Measurements from ENCODE around the gene ZSWIM3. TPM values are rescaled to one million over a fixed set of nuclear protein-coding genes. Genes with fewer than 3 reads are reported as not detected.

ZSWIM3 gene
- total and polyA plus RNA-seq, 2 of the 13 experiments (the other 11 are each of a cell fraction or from before 2014, with no cell fraction given) = 5.2 to 5.8 TPM

DNA sequence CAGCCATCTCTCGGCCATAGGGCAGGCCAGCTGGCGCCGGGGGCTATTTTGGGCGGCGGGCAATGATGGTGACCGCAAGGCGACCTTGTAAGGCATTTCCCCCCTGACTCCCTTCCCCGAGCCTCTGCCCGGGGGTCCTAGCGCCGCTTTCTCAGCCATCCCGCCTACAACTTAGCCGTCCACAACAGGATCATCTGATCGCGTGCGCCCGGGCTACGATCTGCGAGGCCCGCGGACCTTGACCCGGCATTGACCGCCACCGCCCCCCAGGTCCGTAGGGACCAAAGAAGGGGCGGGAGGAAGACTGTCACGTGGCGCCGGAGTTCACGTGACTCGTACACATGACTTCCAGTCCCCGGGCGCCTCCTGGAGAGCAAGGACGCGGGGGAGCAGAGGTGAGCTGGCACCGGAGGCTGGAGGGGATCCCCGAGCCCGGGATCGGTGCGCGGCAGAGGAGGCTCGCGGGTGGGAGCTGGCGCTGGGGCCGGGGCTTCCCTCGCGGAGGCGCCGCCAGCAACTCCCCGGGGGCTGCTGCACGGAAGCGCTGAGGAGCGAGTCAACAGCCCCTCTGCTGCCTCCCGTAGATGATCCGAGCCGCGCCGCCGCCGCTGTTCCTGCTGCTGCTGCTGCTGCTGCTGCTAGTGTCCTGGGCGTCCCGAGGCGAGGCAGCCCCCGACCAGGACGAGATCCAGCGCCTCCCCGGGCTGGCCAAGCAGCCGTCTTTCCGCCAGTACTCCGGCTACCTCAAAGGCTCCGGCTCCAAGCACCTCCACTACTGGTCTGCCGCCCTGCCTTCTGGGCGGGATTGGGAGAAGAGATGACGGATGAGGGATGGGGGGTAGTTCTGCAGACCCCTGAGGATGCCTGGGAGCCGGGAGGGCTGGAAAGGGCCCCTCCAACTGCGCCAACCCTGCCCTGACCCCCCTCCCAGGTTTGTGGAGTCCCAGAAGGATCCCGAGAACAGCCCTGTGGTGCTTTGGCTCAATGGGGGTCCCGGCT is 33.9 kb downstream of the ZSWIM3 start, which contains the start of the genes CTSA and NEURL2 (continued):
- TF ChIP-seq REL (CRISPR knock-in tag; conservative IDR thresholded peaks at IDR 0.05) = peak; percentile 98
- TF ChIP-seq, protein P1, sequence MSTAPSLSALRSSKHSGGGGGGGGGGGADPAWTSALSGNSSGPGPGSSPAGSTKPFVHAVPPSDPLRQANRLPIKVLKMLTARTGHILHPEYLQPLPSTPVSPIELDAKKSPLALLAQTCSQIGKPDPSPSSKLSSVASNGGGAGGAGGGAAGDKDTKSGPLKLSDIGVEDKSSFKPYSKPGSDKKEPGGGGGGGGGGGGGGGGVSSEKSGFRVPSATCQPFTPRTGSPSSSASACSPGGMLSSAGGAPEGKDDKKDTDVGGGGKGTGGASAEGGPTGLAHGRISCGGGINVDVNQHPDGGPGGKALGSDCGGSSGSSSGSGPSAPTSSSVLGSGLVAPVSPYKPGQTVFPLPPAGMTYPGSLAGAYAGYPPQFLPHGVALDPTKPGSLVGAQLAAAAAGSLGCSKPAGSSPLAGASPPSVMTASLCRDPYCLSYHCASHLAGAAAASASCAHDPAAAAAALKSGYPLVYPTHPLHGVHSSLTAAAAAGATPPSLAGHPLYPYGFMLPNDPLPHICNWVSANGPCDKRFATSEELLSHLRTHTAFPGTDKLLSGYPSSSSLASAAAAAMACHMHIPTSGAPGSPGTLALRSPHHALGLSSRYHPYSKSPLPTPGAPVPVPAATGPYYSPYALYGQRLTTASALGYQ (CRISPR knock-in tag; IDR thresholded peaks at IDR 0.05) = peak; percentile 98
- peak; percentile 100 for TF ChIP-seq KLF6 (CRISPR knock-in tag; IDR thresholded peaks at IDR 0.05)
- peak; percentile 95 for TF ChIP-seq FOXA3 (CRISPR knock-in tag; IDR thresholded peaks at IDR 0.05)
- TF ChIP-seq ETV5 (CRISPR knock-in tag; IDR thresholded peaks at IDR 0.05; ENCODE audit: borderline replicate concordance) = peak; percentile 91
- peak; percentile 97 for TF ChIP-seq ZNF124 (CRISPR knock-in tag; IDR thresholded peaks at IDR 0.05)
- TF ChIP-seq AKAP8 (CRISPR knock-in tag; IDR thresholded peaks at IDR 0.05) = peak; percentile 98
- peak; percentile 99 for TF ChIP-seq ZNF354B (CRISPR knock-in tag; IDR thresholded peaks at IDR 0.05)
- TF ChIP-seq ZNF761 (CRISPR knock-in tag; conservative IDR thresholded peaks at IDR 0.05) = peak; percentile 99
- TF ChIP-seq, protein P2, sequence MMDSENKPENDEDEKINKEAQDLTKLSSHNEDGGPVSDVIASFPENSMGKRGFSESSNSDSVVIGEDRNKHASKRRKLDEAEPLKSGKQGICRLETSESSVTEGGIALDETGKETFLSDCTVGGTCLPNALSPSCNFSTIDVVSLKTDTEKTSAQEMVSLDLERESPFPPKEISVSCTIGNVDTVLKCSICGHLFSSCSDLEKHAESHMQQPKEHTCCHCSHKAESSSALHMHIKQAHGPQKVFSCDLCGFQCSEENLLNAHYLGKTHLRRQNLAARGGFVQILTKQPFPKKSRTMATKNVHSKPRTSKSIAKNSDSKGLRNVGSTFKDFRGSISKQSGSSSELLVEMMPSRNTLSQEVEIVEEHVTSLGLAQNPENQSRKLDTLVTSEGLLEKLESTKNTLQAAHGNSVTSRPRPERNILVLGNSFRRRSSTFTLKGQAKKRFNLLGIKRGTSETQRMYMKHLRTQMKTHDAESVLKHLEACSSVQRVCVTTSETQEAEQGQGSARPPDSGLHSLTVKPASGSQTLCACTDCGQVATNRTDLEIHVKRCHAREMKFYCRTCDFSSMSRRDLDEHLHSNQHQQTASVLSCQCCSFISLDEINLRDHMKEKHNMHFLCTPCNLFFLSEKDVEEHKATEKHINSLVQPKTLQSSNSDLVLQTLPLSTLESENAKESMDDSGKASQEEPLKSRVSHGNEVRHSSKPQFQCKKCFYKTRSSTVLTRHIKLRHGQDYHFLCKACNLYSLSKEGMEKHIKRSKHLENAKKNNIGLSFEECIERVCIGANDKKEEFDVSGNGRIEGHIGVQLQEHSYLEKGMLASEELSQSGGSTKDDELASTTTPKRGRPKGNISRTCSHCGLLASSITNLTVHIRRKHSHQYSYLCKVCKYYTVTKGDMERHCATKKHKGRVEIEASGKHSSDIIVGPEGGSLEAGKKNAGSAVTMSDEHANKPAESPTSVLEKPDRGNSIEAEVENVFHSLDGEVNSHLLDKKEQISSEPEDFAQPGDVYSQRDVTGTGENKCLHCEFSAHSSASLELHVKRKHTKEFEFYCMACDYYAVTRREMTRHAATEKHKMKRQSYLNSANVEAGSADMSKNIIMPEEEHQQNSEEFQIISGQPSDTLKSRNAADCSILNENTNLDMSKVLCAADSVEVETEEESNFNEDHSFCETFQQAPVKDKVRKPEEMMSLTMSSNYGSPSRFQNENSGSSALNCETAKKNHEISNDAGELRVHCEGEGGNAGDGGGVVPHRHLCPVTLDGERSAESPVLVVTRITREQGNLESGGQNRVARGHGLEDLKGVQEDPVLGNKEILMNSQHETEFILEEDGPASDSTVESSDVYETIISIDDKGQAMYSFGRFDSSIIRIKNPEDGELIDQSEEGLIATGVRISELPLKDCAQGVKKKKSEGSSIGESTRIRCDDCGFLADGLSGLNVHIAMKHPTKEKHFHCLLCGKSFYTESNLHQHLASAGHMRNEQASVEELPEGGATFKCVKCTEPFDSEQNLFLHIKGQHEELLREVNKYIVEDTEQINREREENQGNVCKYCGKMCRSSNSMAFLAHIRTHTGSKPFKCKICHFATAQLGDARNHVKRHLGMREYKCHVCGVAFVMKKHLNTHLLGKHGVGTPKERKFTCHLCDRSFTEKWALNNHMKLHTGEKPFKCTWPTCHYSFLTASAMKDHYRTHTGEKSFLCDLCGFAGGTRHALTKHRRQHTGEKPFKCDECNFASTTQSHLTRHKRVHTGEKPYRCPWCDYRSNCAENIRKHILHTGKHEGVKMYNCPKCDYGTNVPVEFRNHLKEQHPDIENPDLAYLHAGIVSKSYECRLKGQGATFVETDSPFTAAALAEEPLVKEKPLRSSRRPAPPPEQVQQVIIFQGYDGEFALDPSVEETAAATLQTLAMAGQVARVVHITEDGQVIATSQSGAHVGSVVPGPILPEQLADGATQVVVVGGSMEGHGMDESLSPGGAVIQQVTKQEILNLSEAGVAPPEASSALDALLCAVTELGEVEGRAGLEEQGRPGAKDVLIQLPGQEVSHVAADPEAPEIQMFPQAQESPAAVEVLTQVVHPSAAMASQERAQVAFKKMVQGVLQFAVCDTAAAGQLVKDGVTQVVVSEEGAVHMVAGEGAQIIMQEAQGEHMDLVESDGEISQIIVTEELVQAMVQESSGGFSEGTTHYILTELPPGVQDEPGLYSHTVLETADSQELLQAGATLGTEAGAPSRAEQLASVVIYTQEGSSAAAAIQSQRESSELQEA (CRISPR knock-in tag; IDR thresholded peaks at IDR 0.05; ENCODE audit: not compliant biosample characterization) = peak; percentile 80
- TF ChIP-seq NONO (IDR thresholded peaks at IDR 0.05) = no peak
- TF ChIP-seq NONO (CRISPR knock-in tag; conservative IDR thresholded peaks at IDR 0.05) = peak; percentile 100
- peak; percentile 98 for TF ChIP-seq CC2D1A (CRISPR knock-in tag; IDR thresholded peaks at IDR 0.05)
- TF ChIP-seq ZNF33A (CRISPR knock-in tag; IDR thresholded peaks at IDR 0.05; ENCODE audit: borderline replicate concordance) = no peak
- TF ChIP-seq, protein P3, sequence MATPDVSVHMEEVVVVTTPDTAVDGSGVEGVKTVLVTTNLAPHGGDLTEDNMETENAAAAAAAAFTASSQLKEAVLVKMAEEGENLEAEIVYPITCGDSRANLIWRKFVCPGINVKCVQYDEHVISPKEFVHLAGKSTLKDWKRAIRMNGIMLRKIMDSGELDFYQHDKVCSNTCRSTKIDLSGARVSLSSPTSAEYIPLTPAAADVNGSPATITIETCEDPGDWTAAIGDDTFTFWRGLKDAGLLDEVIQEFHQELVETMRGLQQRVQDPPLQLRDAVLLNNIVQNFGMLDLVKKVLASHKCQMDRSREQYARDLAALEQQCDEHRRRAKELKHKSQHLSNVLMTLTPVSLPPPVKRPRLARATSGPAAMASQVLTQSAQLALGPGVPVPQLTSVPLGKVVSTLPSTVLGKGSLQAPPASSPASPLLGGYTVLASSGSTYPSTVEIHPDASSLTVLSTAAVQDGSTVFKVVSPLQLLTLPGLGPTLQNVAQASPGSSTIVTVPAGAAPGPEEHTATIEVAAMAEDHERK (CRISPR knock-in tag; IDR thresholded peaks at IDR 0.05; ENCODE audit: low read depth) = peak; percentile 58
- TF ChIP-seq POLR2AphosphoS5 (IDR thresholded peaks at IDR 0.05; ENCODE audit: low read depth, low read length) = peak; percentile 95

Data from HepG2 (cell line).